ENCODE measurements around the gene WNT9B.
"Not testable (repeated sequence)": the region's sequence is repeated elsewhere in the genome, so short reads cannot be mapped to it uniquely, and the experiment has no call there.

The WNT9B gene

GRCh38 chr17:46910179-46910927 lies 59.0 kb downstream of the WNT9B start:
- DNase-seq (ENCODE audit: low read depth, low spot score): no peak

GRCh38 chr17:46911311-46911710 lies 59.9 kb downstream of the WNT9B start:
- DNase-seq (ENCODE audit: low read depth, low spot score): no peak

- DNase-seq (ENCODE audit: low read depth, low spot score): no peak
Observed at GRCh38 chr17:46915596-46915995, 64.2 kb downstream of the WNT9B start.

DNA sequence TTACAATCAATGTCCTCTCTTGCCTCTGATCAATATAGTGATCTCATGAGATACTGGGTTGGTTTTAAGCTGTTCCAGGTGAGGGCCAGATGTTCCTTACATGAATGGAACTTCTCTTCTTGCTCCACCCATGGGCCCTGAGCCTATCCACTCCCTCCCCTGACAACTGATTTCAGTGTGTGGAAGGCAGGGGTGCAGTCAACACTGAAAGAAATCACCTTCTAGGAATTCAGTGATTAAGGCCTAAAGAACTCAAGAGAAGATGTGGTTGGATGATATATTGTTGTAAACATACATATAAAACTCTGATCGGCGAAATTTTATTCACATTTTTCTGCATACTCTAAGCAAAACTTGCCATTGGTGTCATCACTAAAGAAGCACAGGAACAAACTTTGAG lies 64.8 kb downstream of the WNT9B start:
- no peak for DNase-seq (ENCODE audit: low read depth, low spot score)

- no peak for DNase-seq (ENCODE audit: low read depth, low spot score)
Observed at GRCh38 chr17:46916623-46917022, 65.2 kb downstream of the WNT9B start.

DNA sequence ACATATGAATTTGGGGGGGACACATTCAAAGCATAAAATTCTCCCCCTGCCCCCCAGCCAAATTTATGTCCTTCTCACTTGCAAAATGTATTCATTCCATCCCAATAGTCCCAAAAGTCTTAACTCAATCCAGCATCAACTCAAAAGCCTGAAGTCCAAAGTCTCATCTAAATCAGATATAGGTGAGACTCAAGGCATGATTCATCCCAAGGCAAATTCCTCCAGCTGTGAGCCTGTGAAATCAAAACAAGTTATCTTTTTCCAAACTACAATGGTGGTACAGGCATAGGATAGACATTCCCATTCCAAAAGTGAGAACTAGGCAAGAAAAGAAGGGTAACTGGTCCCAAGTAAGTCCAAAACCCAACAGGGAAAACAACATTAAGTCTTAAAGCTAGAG lies 65.7 kb downstream of the WNT9B start:
- no peak for DNase-seq (ENCODE audit: low read depth, low spot score)

- DNase-seq (ENCODE audit: low read depth, low spot score): no peak
Observed at GRCh38 chr17:46917516-46917915, 66.1 kb downstream of the WNT9B start.

DNA sequence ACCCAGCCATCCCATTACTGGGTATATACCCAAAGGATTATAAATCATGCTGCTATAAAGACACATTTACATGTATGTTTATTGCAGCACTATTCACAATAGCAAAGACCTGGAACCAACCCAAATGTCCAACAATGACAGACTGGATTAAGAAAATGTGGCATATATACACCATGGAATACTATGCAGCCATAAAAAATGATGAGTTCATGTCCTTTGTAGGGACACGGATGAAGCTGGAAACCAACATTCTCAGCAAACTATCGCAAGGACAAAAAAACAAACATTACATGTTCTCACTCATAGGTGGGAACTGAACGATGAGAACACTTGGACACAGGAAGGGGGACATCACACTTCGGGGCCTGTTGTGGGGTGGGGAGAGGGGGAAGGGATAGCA lies 70.6 kb downstream of the WNT9B start:
- DNase-seq (ENCODE audit: low read depth, low spot score): not testable (repeated sequence)

GRCh38 chr17:46922487-46922803 lies 71.1 kb downstream of the WNT9B start:
- DNase-seq (ENCODE audit: low read depth, low spot score): no peak

GRCh38 chr17:46922804-46923635 lies 71.6 kb downstream of the WNT9B start, which contains the start of gene GOSR2:
GOSR2 (plus strand) TSS chr17:46923160; CDS start chr17:46923193, 33 bp downstream.
- DNase-seq (ENCODE audit: low read depth, low spot score): no peak

DNA sequence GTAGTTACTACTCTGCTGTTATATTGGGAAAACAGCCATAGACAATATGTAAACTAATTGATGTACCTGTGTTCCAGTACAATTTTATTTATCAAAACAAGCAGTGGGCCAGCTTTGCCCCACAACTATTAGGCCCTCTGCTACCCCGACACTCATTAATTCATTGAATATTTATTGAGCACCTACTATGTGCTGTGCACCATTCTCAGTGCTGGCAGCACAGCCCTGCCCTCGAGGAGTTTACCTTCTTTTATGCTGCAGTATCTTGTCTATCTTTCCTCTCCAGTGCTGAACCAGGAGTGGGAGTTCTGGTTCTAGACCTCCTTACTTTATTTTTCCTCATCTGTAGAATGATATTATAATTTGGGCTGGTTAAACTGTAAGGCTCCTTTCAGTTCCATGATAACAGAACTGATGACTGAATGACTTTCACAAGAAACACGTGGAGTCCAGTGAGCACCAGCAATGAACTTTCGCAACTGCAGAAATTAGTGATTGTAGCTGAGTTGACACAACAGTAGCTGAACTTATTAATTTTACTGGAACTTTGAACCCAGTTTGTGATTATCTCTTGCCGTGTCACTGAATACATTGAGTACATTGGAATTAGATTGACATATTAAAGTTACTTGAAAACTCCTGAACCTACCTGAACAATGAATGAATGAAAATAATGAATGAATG lies 73.9 kb downstream of the WNT9B start:
- DNase-seq (ENCODE audit: low read depth, low spot score): no peak

GRCh38 chr17:46928467-46929261 lies 77.3 kb downstream of the WNT9B start:
- DNase-seq (ENCODE audit: low read depth, low spot score): no peak

GRCh38 chr17:46929413-46929812 lies 78.0 kb downstream of the WNT9B start:
- DNase-seq (ENCODE audit: low read depth, low spot score): no peak

- no peak for DNase-seq (ENCODE audit: low read depth, low spot score)
Observed at GRCh38 chr17:46930051-46930450, 78.7 kb downstream of the WNT9B start.

GRCh38 chr17:46931596-46931995 lies 80.2 kb downstream of the WNT9B start:
- no peak for DNase-seq (ENCODE audit: low read depth, low spot score)

GRCh38 chr17:46935658-46936266 lies 84.4 kb downstream of the WNT9B start:
- DNase-seq (ENCODE audit: low read depth, low spot score): no peak
